ENCODE data around the gene HNF4A. TPM values are rescaled to one million over a fixed set of nuclear protein-coding genes. Genes with fewer than 3 reads are reported as not detected.

Gene HNF4A
- total RNA-seq, 4 donors from 2014 or later = not detected

DNA sequence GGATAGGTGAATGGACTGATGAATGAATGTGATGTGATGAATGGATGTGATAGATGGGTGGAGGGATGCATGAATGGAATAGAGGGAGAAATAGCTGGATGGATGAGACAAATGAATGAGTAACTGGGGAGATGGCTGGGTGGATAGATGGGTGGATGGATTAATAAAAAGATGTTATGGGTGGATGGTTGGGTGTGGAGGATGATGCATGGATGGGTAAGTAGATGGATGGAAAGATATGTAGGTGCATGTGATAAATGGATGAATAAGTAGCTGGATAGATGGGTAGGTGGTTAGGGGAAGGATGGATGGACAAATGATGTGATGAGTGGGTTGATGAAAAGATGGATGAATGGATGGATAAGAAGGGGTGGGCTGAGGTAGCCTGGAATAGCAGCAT is 4.7 kb downstream of the HNF4A start:
- TF ChIP-seq, protein P1, sequence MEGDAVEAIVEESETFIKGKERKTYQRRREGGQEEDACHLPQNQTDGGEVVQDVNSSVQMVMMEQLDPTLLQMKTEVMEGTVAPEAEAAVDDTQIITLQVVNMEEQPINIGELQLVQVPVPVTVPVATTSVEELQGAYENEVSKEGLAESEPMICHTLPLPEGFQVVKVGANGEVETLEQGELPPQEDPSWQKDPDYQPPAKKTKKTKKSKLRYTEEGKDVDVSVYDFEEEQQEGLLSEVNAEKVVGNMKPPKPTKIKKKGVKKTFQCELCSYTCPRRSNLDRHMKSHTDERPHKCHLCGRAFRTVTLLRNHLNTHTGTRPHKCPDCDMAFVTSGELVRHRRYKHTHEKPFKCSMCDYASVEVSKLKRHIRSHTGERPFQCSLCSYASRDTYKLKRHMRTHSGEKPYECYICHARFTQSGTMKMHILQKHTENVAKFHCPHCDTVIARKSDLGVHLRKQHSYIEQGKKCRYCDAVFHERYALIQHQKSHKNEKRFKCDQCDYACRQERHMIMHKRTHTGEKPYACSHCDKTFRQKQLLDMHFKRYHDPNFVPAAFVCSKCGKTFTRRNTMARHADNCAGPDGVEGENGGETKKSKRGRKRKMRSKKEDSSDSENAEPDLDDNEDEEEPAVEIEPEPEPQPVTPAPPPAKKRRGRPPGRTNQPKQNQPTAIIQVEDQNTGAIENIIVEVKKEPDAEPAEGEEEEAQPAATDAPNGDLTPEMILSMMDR (IDR thresholded peaks at IDR 0.05; ENCODE audit: low read depth) = no peak

DNA sequence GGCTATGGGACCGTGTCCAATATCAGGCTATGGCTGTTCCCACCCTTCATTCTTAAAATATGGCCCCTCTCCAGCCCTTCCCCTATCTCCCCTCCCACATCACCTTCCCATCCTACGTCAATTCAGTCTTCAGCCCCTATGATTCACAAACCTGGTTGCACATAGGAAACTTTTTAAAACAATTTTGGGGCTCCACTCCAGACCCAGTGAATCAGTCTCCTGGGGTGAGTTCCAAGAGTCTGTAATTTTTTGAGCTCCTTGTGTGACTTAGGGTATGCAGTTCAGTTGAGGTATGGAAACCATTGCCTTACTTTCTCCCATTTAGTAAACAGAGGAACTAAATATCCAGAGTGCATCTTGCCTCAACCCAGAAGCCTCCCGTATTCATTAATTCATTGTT is 5.5 kb downstream of the HNF4A start:
- TF ChIP-seq, protein P1 (IDR thresholded peaks at IDR 0.05; ENCODE audit: low read depth) = no peak

DNA sequence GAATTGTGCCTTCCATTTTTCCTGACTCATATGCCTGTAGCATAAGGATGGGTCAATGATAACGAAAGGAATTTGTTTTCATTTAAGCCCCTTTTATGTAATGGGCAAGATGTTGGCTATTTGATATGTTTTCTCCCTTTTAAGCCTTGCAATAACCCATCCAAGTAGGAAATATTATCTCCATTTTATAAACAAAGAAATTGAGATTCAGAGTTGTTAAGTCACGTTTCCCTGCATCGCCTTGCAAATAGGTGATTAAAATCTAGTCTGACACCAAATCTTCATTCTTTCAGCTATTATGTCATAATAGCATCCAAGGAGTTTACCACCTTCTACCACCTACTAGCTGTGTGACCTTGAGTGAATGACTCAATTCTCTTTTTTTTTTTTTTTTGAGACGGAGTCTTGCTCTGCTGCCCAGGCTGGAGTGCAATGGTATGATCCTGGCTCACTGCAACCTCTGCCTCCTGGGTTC is 7.0 kb downstream of the HNF4A start:
- TF ChIP-seq, protein P1 (IDR thresholded peaks at IDR 0.05; ENCODE audit: low read depth) = no peak

DNA sequence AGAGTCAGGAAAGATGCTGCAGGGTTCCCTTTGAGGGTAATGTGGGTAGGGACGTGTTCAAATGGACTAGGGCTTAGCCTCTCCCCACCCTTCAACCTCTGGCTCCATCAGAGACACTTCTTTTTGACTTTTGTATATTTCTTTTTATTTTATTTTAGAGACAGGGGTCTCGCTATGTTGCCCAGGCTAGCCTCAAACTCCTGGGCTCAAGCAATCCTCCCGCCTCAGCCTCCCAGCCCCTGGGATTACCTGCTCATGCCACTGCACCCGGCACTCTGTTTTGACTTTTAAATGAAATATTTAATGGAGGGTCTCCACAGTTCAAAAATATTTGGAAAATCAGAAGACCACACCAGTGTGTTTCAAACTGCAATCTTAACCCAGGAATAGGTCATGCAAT is 8.6 kb downstream of the HNF4A start:
- TF ChIP-seq, protein P1 (IDR thresholded peaks at IDR 0.05; ENCODE audit: low read depth) = no peak

DNA sequence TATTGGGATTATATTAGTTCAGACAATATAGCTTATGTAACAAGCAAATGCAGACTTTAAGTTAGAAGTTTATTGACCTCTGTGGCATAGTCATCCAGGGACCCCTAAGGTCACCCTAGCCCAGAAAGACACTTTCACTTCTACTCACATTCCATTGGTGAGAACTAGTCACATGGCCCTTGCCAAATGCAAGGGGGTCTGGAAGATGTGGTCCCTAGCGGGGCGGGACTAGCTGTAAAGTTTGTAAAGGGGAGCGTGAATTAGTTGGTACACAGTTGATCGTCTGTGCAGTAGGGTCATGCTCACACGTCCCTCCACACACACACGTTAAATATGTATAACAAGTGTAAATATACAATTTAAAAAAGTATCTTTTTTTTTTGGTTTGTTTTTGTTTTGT is 9.3 kb downstream of the HNF4A start:
- TF ChIP-seq, protein P1 (IDR thresholded peaks at IDR 0.05; ENCODE audit: low read depth) = no peak

DNA sequence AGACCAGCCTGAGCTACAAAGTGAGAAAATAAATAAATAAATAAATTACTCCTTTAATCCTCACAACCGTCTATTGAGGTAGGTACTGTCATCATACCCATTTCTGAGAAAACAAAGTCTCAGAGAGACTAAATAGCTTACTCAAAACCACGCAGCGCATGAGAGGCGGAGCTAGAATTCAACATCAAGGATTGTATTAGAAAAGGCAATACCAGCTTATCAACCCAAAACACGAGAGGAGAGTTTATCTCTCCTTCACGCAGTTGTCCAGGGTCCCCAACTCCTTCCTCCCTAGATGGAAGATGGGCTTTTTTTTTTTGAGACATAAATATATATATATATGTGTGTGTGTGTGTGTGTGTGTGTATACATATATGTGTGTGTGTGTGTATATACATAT is 12.2 kb downstream of the HNF4A start:
- TF ChIP-seq, protein P1 (IDR thresholded peaks at IDR 0.05; ENCODE audit: low read depth) = no peak

DNA sequence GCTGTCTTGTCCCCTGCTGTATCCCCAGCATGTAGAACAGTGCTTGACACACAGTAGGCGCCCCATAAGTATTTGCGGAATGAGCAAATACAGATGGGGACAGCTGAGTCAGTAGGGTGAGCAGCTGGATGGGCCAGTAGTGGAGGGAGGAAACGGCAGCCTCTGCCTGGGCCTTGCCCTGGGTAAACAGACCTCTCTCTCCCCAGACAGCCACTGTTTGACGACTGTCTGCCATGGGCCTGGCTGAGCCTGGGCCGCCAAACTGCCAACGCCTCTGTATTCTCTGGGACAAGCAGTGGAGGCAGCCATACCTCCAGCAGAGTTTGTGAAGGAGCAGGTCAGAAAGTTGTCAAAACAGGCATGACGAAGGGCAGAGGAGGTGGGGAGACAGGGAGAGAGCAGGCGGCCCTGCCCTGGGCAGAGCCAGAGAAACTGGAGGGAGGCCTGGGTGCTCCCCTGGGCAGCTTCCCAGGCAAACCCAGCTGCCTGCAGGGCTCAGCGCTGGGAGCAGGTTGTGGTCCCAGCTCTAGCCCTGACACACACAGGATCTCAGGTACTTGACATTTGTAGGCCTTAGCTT is 15.2 kb downstream of the HNF4A start:
- TF ChIP-seq, protein P1 (IDR thresholded peaks at IDR 0.05; ENCODE audit: low read depth) = no peak

Measured in subcutaneous adipose tissue (tissue), 4 donors.